Measurements from ENCODE around the gene OVOL2.

Gene OVOL2

GRCh38 chr20:18003897-18004296, 53.8 kb downstream of the OVOL2 start:
- no peak overlapping the region for H3K4me3 ChIP-seq (ENCODE audit: low read depth, low read length)
- no peaks in the 10 kb centered on the region for H3K36me3 ChIP-seq (ENCODE audit: insufficient read depth, low read length)
- no peaks in the 10 kb centered on the region for H3K79me2 ChIP-seq (ENCODE audit: control insufficient read depth, insufficient read depth, low read length, unreplicated experiment)
- no peak overlapping the region for H3K27ac ChIP-seq (ENCODE audit: low read depth, low read length)
- H2AFZ ChIP-seq (ENCODE audit: low read length, unreplicated experiment): no peak overlapping the region
- H3K4me1 ChIP-seq (ENCODE audit: control insufficient read depth, insufficient read depth, low read length, unreplicated experiment): peaks cover 4% of the 10 kb centered on the region
- no peaks in the 10 kb centered on the region for H3K27me3 ChIP-seq (ENCODE audit: insufficient read depth, low read length)

- no peak overlapping the region for H2AFZ ChIP-seq (ENCODE audit: low read length, unreplicated experiment)
- no peaks in the 10 kb centered on the region for H3K36me3 ChIP-seq (ENCODE audit: insufficient read depth, low read length)
- no peaks in the 10 kb centered on the region for H3K79me2 ChIP-seq (ENCODE audit: control insufficient read depth, insufficient read depth, low read length, unreplicated experiment)
- no peak overlapping the region for H3K27ac ChIP-seq (ENCODE audit: low read depth, low read length)
- H3K4me1 ChIP-seq (ENCODE audit: control insufficient read depth, insufficient read depth, low read length, unreplicated experiment): peaks cover 6% of the 10 kb centered on the region
- no peak overlapping the region for H3K4me3 ChIP-seq (ENCODE audit: low read depth, low read length)
- H3K27me3 ChIP-seq (ENCODE audit: insufficient read depth, low read length): no peaks in the 10 kb centered on the region
Measured at GRCh38 chr20:18001131-18001921, 56.4 kb downstream of the OVOL2 start.

- Histone ChIP-seq H2AFZ (ENCODE audit: low read length, unreplicated experiment) (no peak overlapping the region), H3K79me2 (ENCODE audit: control insufficient read depth, insufficient read depth, low read length, unreplicated experiment) (no peaks in the 10 kb centered on the region), H3K4me3 (ENCODE audit: low read depth, low read length) (no peak overlapping the region), H3K27me3 (ENCODE audit: insufficient read depth, low read length) (no peaks in the 10 kb centered on the region), H3K4me1 (ENCODE audit: control insufficient read depth, insufficient read depth, low read length, unreplicated experiment) (peaks cover 10% of the 10 kb centered on the region), H3K36me3 (ENCODE audit: insufficient read depth, low read length) (no peaks in the 10 kb centered on the region), H3K27ac (ENCODE audit: low read depth, low read length) (no peak overlapping the region)
Measured at GRCh38 chr20:17999566-17999965, 58.1 kb downstream of the OVOL2 start.

- Histone ChIP-seq H3K36me3 (ENCODE audit: insufficient read depth, low read length) (no peaks in the 10 kb centered on the region), H2AFZ (ENCODE audit: low read length, unreplicated experiment) (no peak overlapping the region), H3K79me2 (ENCODE audit: control insufficient read depth, insufficient read depth, low read length, unreplicated experiment) (no peaks in the 10 kb centered on the region), H3K27ac (ENCODE audit: low read depth, low read length) (no peak overlapping the region), H3K4me3 (ENCODE audit: low read depth, low read length) (no peak overlapping the region), H3K27me3 (ENCODE audit: insufficient read depth, low read length) (no peaks in the 10 kb centered on the region), H3K4me1 (ENCODE audit: control insufficient read depth, insufficient read depth, low read length, unreplicated experiment) (peaks cover 11% of the 10 kb centered on the region)
Measured at GRCh38 chr20:17998446-17998845, 59.3 kb downstream of the OVOL2 start.

- H3K4me3 ChIP-seq (ENCODE audit: low read depth, low read length): no peak overlapping the region
- H3K36me3 ChIP-seq (ENCODE audit: insufficient read depth, low read length): no peaks in the 10 kb centered on the region
- H2AFZ ChIP-seq (ENCODE audit: low read length, unreplicated experiment): peak overlapping the region; percentile 83
- no peak overlapping the region for H3K27ac ChIP-seq (ENCODE audit: low read depth, low read length)
- peaks cover 17% of the 10 kb centered on the region for H3K4me1 ChIP-seq (ENCODE audit: control insufficient read depth, insufficient read depth, low read length, unreplicated experiment)
- H3K79me2 ChIP-seq (ENCODE audit: control insufficient read depth, insufficient read depth, low read length, unreplicated experiment): no peaks in the 10 kb centered on the region
- H3K27me3 ChIP-seq (ENCODE audit: insufficient read depth, low read length): no peaks in the 10 kb centered on the region
Measured at GRCh38 chr20:17995967-17996819, 61.5 kb downstream of the OVOL2 start.

- H3K27me3 ChIP-seq (ENCODE audit: insufficient read depth, low read length): no peaks in the 10 kb centered on the region
- peaks cover 15% of the 10 kb centered on the region for H3K36me3 ChIP-seq (ENCODE audit: insufficient read depth, low read length)
- peak overlapping the region; percentile 50 for H3K27ac ChIP-seq (ENCODE audit: low read depth, low read length)
- H3K4me1 ChIP-seq (ENCODE audit: control insufficient read depth, insufficient read depth, low read length, unreplicated experiment): peaks cover 17% of the 10 kb centered on the region
- H3K4me3 ChIP-seq (ENCODE audit: low read depth, low read length): no peak overlapping the region
- no peaks in the 10 kb centered on the region for H3K79me2 ChIP-seq (ENCODE audit: control insufficient read depth, insufficient read depth, low read length, unreplicated experiment)
- H2AFZ ChIP-seq (ENCODE audit: low read length, unreplicated experiment): no peak overlapping the region
Measured at GRCh38 chr20:17993546-17993945, 64.2 kb downstream of the OVOL2 start.

- Histone ChIP-seq H3K36me3 (ENCODE audit: insufficient read depth, low read length) (peaks cover 15% of the 10 kb centered on the region), H3K4me1 (ENCODE audit: control insufficient read depth, insufficient read depth, low read length, unreplicated experiment) (peaks cover 17% of the 10 kb centered on the region), H3K27me3 (ENCODE audit: insufficient read depth, low read length) (no peaks in the 10 kb centered on the region), H3K27ac (ENCODE audit: low read depth, low read length) (peak overlapping the region; percentile 50), H3K79me2 (ENCODE audit: control insufficient read depth, insufficient read depth, low read length, unreplicated experiment) (no peaks in the 10 kb centered on the region), H3K4me3 (ENCODE audit: low read depth, low read length) (no peak overlapping the region), H2AFZ (ENCODE audit: low read length, unreplicated experiment) (no peak overlapping the region)
Measured at GRCh38 chr20:17992847-17993513, 64.7 kb downstream of the OVOL2 start.

- Histone ChIP-seq H3K27me3 (ENCODE audit: insufficient read depth, low read length) (no peaks in the 10 kb centered on the region), H3K79me2 (ENCODE audit: control insufficient read depth, insufficient read depth, low read length, unreplicated experiment) (no peaks in the 10 kb centered on the region), H3K4me3 (ENCODE audit: low read depth, low read length) (no peak overlapping the region), H3K36me3 (ENCODE audit: insufficient read depth, low read length) (peaks cover 15% of the 10 kb centered on the region), H3K4me1 (ENCODE audit: control insufficient read depth, insufficient read depth, low read length, unreplicated experiment) (peaks cover 17% of the 10 kb centered on the region), H2AFZ (ENCODE audit: low read length, unreplicated experiment) (no peak overlapping the region), H3K27ac (ENCODE audit: low read depth, low read length) (no peak overlapping the region)
Measured at GRCh38 chr20:17992224-17992637, 65.5 kb downstream of the OVOL2 start.

- no peak overlapping the region for H3K4me3 ChIP-seq (ENCODE audit: low read depth, low read length)
- H3K79me2 ChIP-seq (ENCODE audit: control insufficient read depth, insufficient read depth, low read length, unreplicated experiment): peaks cover 7% of the 10 kb centered on the region
- peaks cover 15% of the 10 kb centered on the region for H3K36me3 ChIP-seq (ENCODE audit: insufficient read depth, low read length)
- no peak overlapping the region for H3K27ac ChIP-seq (ENCODE audit: low read depth, low read length)
- peaks cover 11% of the 10 kb centered on the region for H3K4me1 ChIP-seq (ENCODE audit: control insufficient read depth, insufficient read depth, low read length, unreplicated experiment)
- no peak overlapping the region for H2AFZ ChIP-seq (ENCODE audit: low read length, unreplicated experiment)
- no peaks in the 10 kb centered on the region for H3K27me3 ChIP-seq (ENCODE audit: insufficient read depth, low read length)
Measured at GRCh38 chr20:17990278-17990972, 67.3 kb downstream of the OVOL2 start.

GRCh38 chr20:17987988-17988387, 69.7 kb downstream of the OVOL2 start:
- H3K27ac ChIP-seq (ENCODE audit: low read depth, low read length): no peak overlapping the region
- peaks cover 7% of the 10 kb centered on the region for H3K4me1 ChIP-seq (ENCODE audit: control insufficient read depth, insufficient read depth, low read length, unreplicated experiment)
- H3K27me3 ChIP-seq (ENCODE audit: insufficient read depth, low read length): no peaks in the 10 kb centered on the region
- H3K79me2 ChIP-seq (ENCODE audit: control insufficient read depth, insufficient read depth, low read length, unreplicated experiment): peaks cover 7% of the 10 kb centered on the region
- H3K36me3 ChIP-seq (ENCODE audit: insufficient read depth, low read length): peaks cover 15% of the 10 kb centered on the region
- H3K4me3 ChIP-seq (ENCODE audit: low read depth, low read length): no peak overlapping the region
- H2AFZ ChIP-seq (ENCODE audit: low read length, unreplicated experiment): no peak overlapping the region

Data from ACC112 (cell line).